MM.1S (cell line): ENCODE measurements around the gene CDH2.

Experiments
- DNase-seq: peaks from one replicate; pipeline ENCODE4 v3.0.0-alpha.2; 2015
- H2AFZ ChIP-seq: fragments of 300-600 bp; sonication (generic); 2 replicates; pipeline ENCODE4 v1.6.0; 2016; ENCODE audit warnings: antibody characterized with exemption, low read length
- H3F3A ChIP-seq: fragments of 300-600 bp; sonication (generic); 2 replicates; pipeline ENCODE4 v1.6.1; 2016; ENCODE audit warnings: mild to moderate bottlenecking, antibody characterized with exemption, low read length, moderate library complexity, mixed read lengths; ENCODE audit not compliant: insufficient read depth
- H3K27ac ChIP-seq: fragments of 300-600 bp; sonication (generic); 2 replicates; pipeline ENCODE4 v1.5.1; 2016; ENCODE audit warnings: mild to moderate bottlenecking, low read length
- H3K27me3 ChIP-seq: fragments of 300-600 bp; sonication (generic); replicated peaks from 2 replicates; pipeline ENCODE4 v1.6.0; 2016; ENCODE audit warnings: low read length; ENCODE audit not compliant: insufficient read depth
- H3K36me3 ChIP-seq: fragments of 300-600 bp; sonication (generic); replicated peaks from 2 replicates; pipeline ENCODE4 v1.6.1; 2016; ENCODE audit warnings: mild to moderate bottlenecking, low read length, mixed read lengths; ENCODE audit not compliant: insufficient read depth
- H3K4me1 ChIP-seq: fragments of 300-600 bp; sonication (generic); 2 replicates; pipeline ENCODE4 v1.6.1; 2016; ENCODE audit warnings: low read length, mixed read lengths
- H3K4me2 ChIP-seq: fragments of 300-600 bp; sonication (generic); 2 replicates; pipeline ENCODE4 v1.6.0; 2016; ENCODE audit warnings: low read depth, low read length
- H3K4me3 ChIP-seq: fragments of 300-600 bp; sonication (generic); 2 replicates; pipeline ENCODE4 v1.5.1; 2016; ENCODE audit warnings: low read length, mixed read lengths
- H3K79me2 ChIP-seq: fragments of 300-600 bp; sonication (generic); 2 replicates; pipeline ENCODE4 v1.6.1; 2016; ENCODE audit warnings: mixed run types, low read length, mixed read lengths
- H3K9ac ChIP-seq: fragments of 300-600 bp; sonication (generic); 2 replicates; pipeline ENCODE4 v1.6.1; 2016; ENCODE audit warnings: low read length, mixed read lengths
- H3K9me2 ChIP-seq: fragments of 300-600 bp; sonication (generic); replicated peaks from 2 replicates; pipeline ENCODE4 v1.6.1; 2016; ENCODE audit warnings: mild to moderate bottlenecking, low read length, mixed read lengths; ENCODE audit not compliant: insufficient read depth
- H3K9me3 ChIP-seq: fragments of 300-600 bp; sonication (generic); replicated peaks from 2 replicates; pipeline ENCODE4 v1.6.1; 2016; ENCODE audit warnings: mild to moderate bottlenecking, low read length, mixed read lengths; ENCODE audit not compliant: insufficient read depth
- H4K20me1 ChIP-seq: fragments of 300-600 bp; sonication (generic); 2 replicates; pipeline ENCODE4 v1.6.1; 2016; ENCODE audit warnings: mild to moderate bottlenecking, low read length, moderate library complexity, mixed read lengths; ENCODE audit not compliant: insufficient read depth
- CTCF ChIP-seq: fragments of 300-600 bp; sonication (generic); IDR thresholded peaks from 2 replicates; pipeline ENCODE4 v1.5.1; 2016; ENCODE audit warnings: antibody characterized with exemption, low read length, mixed read lengths
- EZH2 ChIP-seq: fragments of 300-600 bp; sonication (generic); optimal IDR thresholded peaks from 2 replicates; pipeline ENCODE3; 2017; ENCODE audit warnings: low read depth, mild to moderate bottlenecking, antibody characterized with exemption, low read length, mixed read lengths
- EZH2phosphoT487 ChIP-seq: fragments of 300-600 bp; sonication (generic); IDR thresholded peaks from 2 replicates; pipeline ENCODE4 v1.6.1; 2018; ENCODE audit warnings: antibody characterized with exemption, low read length

Gene CDH2

GRCh38 chr18:28163201-28163775 is 13.6 kb downstream of the CDH2 start:
- no peaks in the 10 kb centered on the region for H3F3A ChIP-seq
- no peak overlapping the region for H3K27ac ChIP-seq
- H3K9ac ChIP-seq = no peak overlapping the region
- no peak overlapping the region for H3K4me2 ChIP-seq
- H3K36me3 ChIP-seq = no peaks in the 10 kb centered on the region
- H4K20me1 ChIP-seq = no peaks in the 10 kb centered on the region
- no peak for TF ChIP-seq EZH2phosphoT487
- no peak for TF ChIP-seq EZH2
- no peak for TF ChIP-seq CTCF
- no peaks in the 10 kb centered on the region for H3K27me3 ChIP-seq
- no peaks in the 10 kb centered on the region for H3K9me3 ChIP-seq
- H3K4me3 ChIP-seq = no peak overlapping the region
- H3K4me1 ChIP-seq = peaks cover 7% of the 10 kb centered on the region
- no peak for DNase-seq
- no peak overlapping the region for H2AFZ ChIP-seq
- H3K79me2 ChIP-seq = peaks cover 5% of the 10 kb centered on the region; the same call in 1 of the 2 replicates
- no peaks in the 10 kb centered on the region for H3K9me2 ChIP-seq

GRCh38 chr18:28161608-28162599 is 15.0 kb downstream of the CDH2 start:
- Histone ChIP-seq H3K79me2 (peaks cover 5% of the 10 kb centered on the region; the same call in 1 of the 2 replicates), H3F3A (no peaks in the 10 kb centered on the region), H3K4me1 (peaks cover 5% of the 10 kb centered on the region; the same call in 1 of the 2 replicates), H3K9me3 (no peaks in the 10 kb centered on the region), H3K27ac (no peak overlapping the region), H3K4me3 (no peak overlapping the region), H3K9ac (no peak overlapping the region), H3K4me2 (no peak overlapping the region), H2AFZ (no peak overlapping the region), H3K27me3 (no peaks in the 10 kb centered on the region), H4K20me1 (no peaks in the 10 kb centered on the region), H3K9me2 (no peaks in the 10 kb centered on the region), H3K36me3 (no peaks in the 10 kb centered on the region)
- TF ChIP-seq EZH2phosphoT487 = no peak
- no peak for TF ChIP-seq CTCF
- TF ChIP-seq EZH2 = no peak
- no peak for DNase-seq

GRCh38 chr18:28159055-28159454 is 17.9 kb downstream of the CDH2 start:
- no peak overlapping the region for H2AFZ ChIP-seq
- peaks cover 5% of the 10 kb centered on the region; the same call in 1 of the 2 replicates for H3K4me1 ChIP-seq
- H3K27ac ChIP-seq = no peak overlapping the region
- H3K4me2 ChIP-seq = no peak overlapping the region
- DNase-seq = no peak
- no peaks in the 10 kb centered on the region for H3K9me2 ChIP-seq
- no peak overlapping the region for H3K9ac ChIP-seq
- no peak for TF ChIP-seq EZH2
- TF ChIP-seq CTCF = no peak
- TF ChIP-seq EZH2phosphoT487 = no peak
- H3K4me3 ChIP-seq = no peak overlapping the region
- peaks cover 5% of the 10 kb centered on the region; the same call in 1 of the 2 replicates for H3K79me2 ChIP-seq
- H3K36me3 ChIP-seq = no peaks in the 10 kb centered on the region
- H3K9me3 ChIP-seq = no peaks in the 10 kb centered on the region
- no peaks in the 10 kb centered on the region for H4K20me1 ChIP-seq
- no peaks in the 10 kb centered on the region for H3K27me3 ChIP-seq
- no peaks in the 10 kb centered on the region for H3F3A ChIP-seq
